Body of pancreas (tissue), 4 donors: ENCODE measurements around the gene TENM4. TPM values are rescaled to one million over a fixed set of nuclear protein-coding genes. Genes with fewer than 3 reads are reported as not detected.

Experiments used
- ATAC-seq: fragments of 150-250 bp; one replicate; pipeline ENCODE4 v1.9.1; 2016
- DNase-seq, 4 donors: peaks; one replicate each; pipeline ENCODE4 v3.0.0-alpha.2; 2019
- H3K27ac ChIP-seq, 4 donors: fragments of 200-600 bp; sonication (generic); 1 replicate in 3 of 4; 2 replicates in 1 of 4; pipeline versions ENCODE4 v1.5.1 to v1.6.1; 2016 to 2019; ENCODE audit warnings: mild to moderate bottlenecking in 1 of 4, mixed read lengths in 1 of 4, moderate library complexity in 1 of 4
- H3K27me3 ChIP-seq, 2 donors: fragments of 200-600 bp; sonication (generic); one replicate each; pipeline ENCODE4 v1.6.0; 2016; ENCODE audit warnings: mild to moderate bottlenecking in 1 of 2
- H3K36me3 ChIP-seq, 2 donors: fragments of 200-600 bp; sonication (generic); replicated peaks in 1 of 2; 2 replicates each; pipeline ENCODE4 v1.5.1; 2016; ENCODE audit warnings: low read depth in 2 of 2; ENCODE audit not compliant: insufficient read depth in 1 of 2
- H3K4me1 ChIP-seq: fragments of 200-600 bp; sonication (generic); one replicate; pipeline ENCODE4 v1.6.0; 2016
- H3K4me3 ChIP-seq, 2 donors: fragments of 200-600 bp; sonication (generic); 1 replicate in 1 of 2; 2 replicates in 1 of 2; pipeline ENCODE4 v1.5.1; 2016 to 2019
- H3K9me3 ChIP-seq, 3 donors: fragments of 200-600 bp; sonication (generic); 1 replicate in 2 of 3; 2 replicates in 1 of 3; pipeline ENCODE4 v1.5.1; 2016
- POLR2A ChIP-seq, 3 donors: fragments of 450-650 bp; IDR thresholded peaks; one replicate each; pipeline ENCODE4 v1.6.1; 2016; ENCODE audit warnings: antibody characterized with exemption in 3 of 3, mild to moderate bottlenecking in 2 of 3
- WGBS, 2 donors: methylation state at CpG; one replicate each; pipeline ENCODE4 v1.1.5; 2017; 5-methylcytosine and 5-hydroxymethylcytosine counted together
- intact Hi-C: fragments of 100-400 bp; cut with DNase I; formaldehyde crosslinking; loops from one replicate; pipeline ENCODE4 v1.15.1; 2023
- total RNA-seq, 2 donors: library from RNA; depleted of rRNA; stranded (reverse); fragments of >200 nt; gene quantifications; one replicate each; pipeline ENCODE4 v1.1.0, GENCODE V29; 2016
- TF ChIP-seq, protein P1 (sequence below), 7 experiments: fragments of 450-650 bp in 4 of 7; fragments of 200-600 bp in 3 of 7; sonication (generic) in 3 of 7; IDR thresholded peaks; one replicate each; pipeline ENCODE4 v1.5.1; 2016 to 2019; ENCODE audit warnings: antibody characterized with exemption in 7 of 7

Gene TENM4
- total RNA-seq, 2 donors from 2014 or later: 0.78 to 6.6 TPM

DNA sequence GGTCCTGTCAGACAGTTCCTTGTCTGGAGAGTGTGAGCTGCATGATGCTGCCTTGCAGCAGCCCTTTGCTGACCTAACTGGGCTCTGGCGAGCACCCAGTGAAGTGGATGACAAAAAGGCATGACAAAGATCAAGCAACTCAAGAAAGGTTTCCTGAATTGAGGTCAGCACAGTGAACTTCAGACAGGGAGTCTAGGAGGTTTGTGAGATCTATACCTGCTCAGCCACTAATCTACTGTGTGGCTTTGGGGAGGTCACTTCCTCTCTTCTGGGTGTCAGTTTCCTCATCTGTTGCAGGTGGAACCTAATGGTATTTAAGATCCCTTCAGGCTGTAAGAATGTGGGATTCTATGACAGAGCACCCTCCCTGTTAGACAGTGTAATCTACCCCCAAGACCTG lies 652.3 kb downstream of the TENM4 start:
- WGBS, 2 donors: 85 to 88% methylated on average over 1 of the region's 1 CpG
- DNase-seq (no peak), ATAC-seq (no peak)
- TF ChIP-seq, protein P1, sequence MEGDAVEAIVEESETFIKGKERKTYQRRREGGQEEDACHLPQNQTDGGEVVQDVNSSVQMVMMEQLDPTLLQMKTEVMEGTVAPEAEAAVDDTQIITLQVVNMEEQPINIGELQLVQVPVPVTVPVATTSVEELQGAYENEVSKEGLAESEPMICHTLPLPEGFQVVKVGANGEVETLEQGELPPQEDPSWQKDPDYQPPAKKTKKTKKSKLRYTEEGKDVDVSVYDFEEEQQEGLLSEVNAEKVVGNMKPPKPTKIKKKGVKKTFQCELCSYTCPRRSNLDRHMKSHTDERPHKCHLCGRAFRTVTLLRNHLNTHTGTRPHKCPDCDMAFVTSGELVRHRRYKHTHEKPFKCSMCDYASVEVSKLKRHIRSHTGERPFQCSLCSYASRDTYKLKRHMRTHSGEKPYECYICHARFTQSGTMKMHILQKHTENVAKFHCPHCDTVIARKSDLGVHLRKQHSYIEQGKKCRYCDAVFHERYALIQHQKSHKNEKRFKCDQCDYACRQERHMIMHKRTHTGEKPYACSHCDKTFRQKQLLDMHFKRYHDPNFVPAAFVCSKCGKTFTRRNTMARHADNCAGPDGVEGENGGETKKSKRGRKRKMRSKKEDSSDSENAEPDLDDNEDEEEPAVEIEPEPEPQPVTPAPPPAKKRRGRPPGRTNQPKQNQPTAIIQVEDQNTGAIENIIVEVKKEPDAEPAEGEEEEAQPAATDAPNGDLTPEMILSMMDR (IDR thresholded peaks at IDR 0.05): no peak
- TF ChIP-seq POLR2A (IDR thresholded peaks at IDR 0.05): no peak
- Histone ChIP-seq H3K9me3 (no peaks in the 10 kb centered on the region), H3K27me3 (no peaks in the 10 kb centered on the region), H3K4me3 (no peak overlapping the region), H3K36me3 (no peaks in the 10 kb centered on the region), H3K4me1 (peaks cover 5% of the 10 kb centered on the region), H3K27ac (no peak overlapping the region)
- intact Hi-C loops: no loop called here

DNA sequence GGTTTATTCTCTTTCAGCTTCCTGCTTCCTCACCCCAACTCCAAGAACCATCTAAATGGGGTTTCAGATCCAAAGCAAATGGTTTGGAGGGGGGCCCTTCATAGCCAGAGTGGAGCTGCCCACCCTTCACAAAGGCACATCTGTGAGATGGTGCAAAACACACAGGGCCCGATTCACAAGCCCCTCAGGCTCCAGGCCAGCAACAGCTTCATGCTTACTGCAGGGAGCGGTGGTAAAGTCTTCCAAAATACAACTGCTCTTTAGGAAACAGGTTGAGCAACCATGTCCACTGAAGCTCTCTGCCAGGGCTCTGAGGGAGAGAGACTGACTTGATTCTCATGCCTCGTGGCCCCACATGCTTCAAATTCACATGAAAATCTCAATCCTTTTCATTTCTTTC lies 653.1 kb downstream of the TENM4 start:
- ATAC-seq: no peak
- intact Hi-C loops: no loop called here
- H3K36me3 ChIP-seq: no peaks in the 10 kb centered on the region
- no peak for DNase-seq
- H3K9me3 ChIP-seq: no peaks in the 10 kb centered on the region
- H3K4me1 ChIP-seq: peaks cover 5% of the 10 kb centered on the region
- no peaks in the 10 kb centered on the region for H3K27me3 ChIP-seq
- no peak overlapping the region for H3K27ac ChIP-seq
- TF ChIP-seq, protein P1 (IDR thresholded peaks at IDR 0.05): no peak
- no peak for TF ChIP-seq POLR2A (IDR thresholded peaks at IDR 0.05)
- H3K4me3 ChIP-seq: no peak overlapping the region
- 78 to 82% methylated on average over 3 of the region's 3 CpGs for WGBS, 2 donors

DNA sequence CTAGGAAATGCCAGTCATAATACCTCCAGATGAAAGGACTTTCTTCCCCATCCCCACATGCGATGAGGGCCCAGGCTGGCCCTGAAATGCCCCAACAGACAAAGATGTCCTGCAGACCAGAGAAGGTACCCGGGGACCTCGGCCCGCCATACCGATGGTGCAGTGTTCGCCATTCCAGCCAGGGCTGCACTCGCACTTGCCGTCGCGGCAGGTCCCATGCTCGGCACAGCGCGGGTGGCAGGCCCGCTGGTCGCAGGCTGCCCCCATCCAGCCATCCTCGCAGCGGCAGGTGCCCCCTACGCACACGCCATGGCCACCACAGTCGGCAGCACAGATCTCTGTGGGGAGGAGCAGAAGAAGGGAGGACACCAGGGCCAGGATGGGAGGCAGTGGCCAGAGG lies 654.1 kb downstream of the TENM4 start:
- no peak for TF ChIP-seq POLR2A (IDR thresholded peaks at IDR 0.05)
- TF ChIP-seq, protein P1 (IDR thresholded peaks at IDR 0.05): no peak
- ATAC-seq: no peak
- no peaks in the 10 kb centered on the region for H3K9me3 ChIP-seq
- H3K4me1 ChIP-seq: peaks cover 5% of the 10 kb centered on the region
- 91 to 95% methylated on average over 16 to 20 of the region's 20 CpGs for WGBS, 2 donors
- H3K27me3 ChIP-seq: no peaks in the 10 kb centered on the region
- DNase-seq: no peak
- intact Hi-C loops: no loop called here
- H3K27ac ChIP-seq: no peak overlapping the region
- no peak overlapping the region for H3K4me3 ChIP-seq
- H3K36me3 ChIP-seq: no peaks in the 10 kb centered on the region

DNA sequence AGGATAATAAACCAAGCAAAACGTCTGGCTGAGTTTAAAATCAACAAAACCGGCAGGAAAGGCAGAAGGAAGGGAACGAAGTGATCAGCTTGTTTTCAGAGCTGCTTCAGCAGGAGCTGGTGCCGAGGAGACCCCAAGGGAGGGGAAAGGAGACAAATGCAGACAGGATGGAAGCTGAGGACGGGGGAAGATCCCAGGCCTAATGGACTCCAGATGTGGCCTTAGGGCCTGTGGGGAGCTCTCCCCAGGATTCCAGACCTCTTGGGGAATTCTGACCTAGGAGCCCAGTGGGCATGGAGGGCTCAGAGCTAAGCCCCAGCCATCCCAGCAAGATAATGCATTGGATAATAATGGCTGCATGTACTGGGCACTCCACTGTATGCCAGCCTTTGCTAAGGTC lies 654.7 kb downstream of the TENM4 start:
- no peak for TF ChIP-seq POLR2A (IDR thresholded peaks at IDR 0.05)
- TF ChIP-seq, protein P1 (IDR thresholded peaks at IDR 0.05): no peak
- Histone ChIP-seq H3K9me3 (no peaks in the 10 kb centered on the region), H3K27me3 (no peaks in the 10 kb centered on the region), H3K36me3 (no peaks in the 10 kb centered on the region), H3K27ac (no peak overlapping the region), H3K4me1 (peaks cover 5% of the 10 kb centered on the region), H3K4me3 (no peak overlapping the region)
- intact Hi-C loops: no loop called here
- WGBS, 2 donors: 70 to 75% methylated on average over 5 of the region's 5 CpGs
- DNase-seq: no peak
- ATAC-seq: no peak

DNA sequence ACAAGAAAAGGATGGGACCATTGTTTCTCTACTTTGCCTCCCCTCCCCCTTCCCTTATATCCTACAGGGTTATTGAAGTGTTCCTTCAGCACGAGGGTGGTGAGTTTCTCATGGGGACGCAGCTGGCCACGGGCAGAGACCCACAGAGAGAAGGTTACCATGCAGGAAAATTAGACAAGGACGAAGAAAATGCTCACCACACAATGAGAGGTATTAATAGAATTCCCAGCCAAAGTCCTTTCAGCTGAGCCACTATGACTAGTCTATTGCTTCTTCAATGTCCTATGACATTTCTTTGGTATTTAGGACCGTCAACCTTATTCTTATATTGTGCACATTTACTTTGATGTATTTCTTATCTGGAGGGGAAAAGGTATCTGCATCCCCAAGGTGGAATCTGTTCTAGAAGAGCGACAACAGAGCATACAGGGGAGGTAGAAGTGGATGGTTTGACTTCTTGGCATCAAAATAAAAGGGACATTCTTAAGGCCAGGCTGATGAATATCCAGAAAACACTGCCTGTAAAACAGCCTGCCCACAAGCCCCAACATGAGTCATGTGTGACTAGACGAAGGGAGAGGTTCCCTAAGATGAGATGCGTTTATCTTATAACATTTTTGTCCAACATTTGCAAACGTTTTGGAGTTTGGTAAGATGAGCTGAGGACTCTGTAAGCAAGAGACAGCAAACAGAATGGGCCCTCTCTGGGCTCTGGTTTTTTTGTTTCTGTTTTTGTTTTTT lies 656.3 kb downstream of the TENM4 start:
- Histone ChIP-seq H3K36me3 (no peaks in the 10 kb centered on the region), H3K4me1 (peaks cover 2% of the 10 kb centered on the region), H3K27me3 (no peaks in the 10 kb centered on the region), H3K4me3 (no peak overlapping the region), H3K9me3 (no peaks in the 10 kb centered on the region), H3K27ac (no peak overlapping the region)
- 62 to 68% methylated on average over 9 of the region's 9 CpGs for WGBS, 2 donors
- no peak for ATAC-seq
- intact Hi-C loops: no loop called here
- TF ChIP-seq, protein P1 (IDR thresholded peaks at IDR 0.05): no peak
- no peak for TF ChIP-seq POLR2A (IDR thresholded peaks at IDR 0.05)
- no peak for DNase-seq
